ENCODE measurements around the gene LINGO1.

Gene LINGO1

GRCh38 chr15:77632534-77633133 lies at the start of gene LINGO1:
TSS of gene LINGO1 (minus strand) at chr15:77632912. CDS start at chr15:77632315, 597 bp downstream.
- DNase-seq (ENCODE audit: low read depth in 3 of 3): no peak

DNA sequence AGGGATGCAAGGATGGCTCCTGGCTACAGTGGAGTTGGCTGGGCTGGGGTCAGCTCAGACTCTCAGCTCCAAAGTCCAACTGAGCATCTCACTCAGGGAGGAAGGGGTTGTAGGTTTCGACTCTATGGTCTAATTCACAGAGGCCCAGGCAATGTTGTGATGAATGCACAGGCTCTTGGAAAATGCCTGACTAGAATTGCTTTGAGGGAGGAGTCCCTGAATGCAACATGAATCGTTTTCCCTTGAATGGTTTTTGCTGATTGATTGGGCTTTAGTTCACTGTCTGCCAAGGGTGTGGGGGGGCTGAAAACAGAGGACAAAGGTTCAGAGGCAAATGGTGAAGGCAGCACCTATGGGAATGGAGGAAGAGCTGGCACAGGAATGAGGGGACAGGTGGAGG lies 48.6 kb upstream of the LINGO1 start:
- no peak for DNase-seq (ENCODE audit: low read depth in 3 of 3)

- no peak for DNase-seq (ENCODE audit: low read depth in 3 of 3)
These were observed 44.1 kb upstream of the LINGO1 start for GRCh38 chr15:77676569-77677375.

GRCh38 chr15:77675806-77676415 lies 43.2 kb upstream of the LINGO1 start:
- no peak for DNase-seq (ENCODE audit: low read depth in 3 of 3)

GRCh38 chr15:77674327-77674726 lies 41.6 kb upstream of the LINGO1 start:
- no peak for DNase-seq (ENCODE audit: low read depth in 3 of 3)

DNA sequence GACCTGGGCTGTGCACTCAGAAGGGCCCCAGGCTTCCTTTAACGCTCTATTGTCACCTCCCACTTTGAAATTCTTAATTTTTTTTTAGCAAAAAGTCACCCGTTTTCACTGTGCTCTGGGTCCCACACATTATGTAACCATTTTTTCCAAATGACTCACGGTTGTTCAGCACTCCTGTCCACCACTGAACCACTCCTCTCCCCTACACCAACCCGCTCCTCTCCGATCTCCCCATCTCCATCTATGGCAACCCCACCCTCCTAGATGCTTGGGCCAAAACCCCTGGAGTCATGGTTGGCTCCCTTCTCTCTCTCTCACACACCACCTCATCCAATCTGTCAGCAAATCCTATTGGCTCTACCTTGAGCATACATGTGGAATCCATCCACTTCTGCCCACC lies 41.2 kb upstream of the LINGO1 start:
- no peak for DNase-seq (ENCODE audit: low read depth in 3 of 3)

DNA sequence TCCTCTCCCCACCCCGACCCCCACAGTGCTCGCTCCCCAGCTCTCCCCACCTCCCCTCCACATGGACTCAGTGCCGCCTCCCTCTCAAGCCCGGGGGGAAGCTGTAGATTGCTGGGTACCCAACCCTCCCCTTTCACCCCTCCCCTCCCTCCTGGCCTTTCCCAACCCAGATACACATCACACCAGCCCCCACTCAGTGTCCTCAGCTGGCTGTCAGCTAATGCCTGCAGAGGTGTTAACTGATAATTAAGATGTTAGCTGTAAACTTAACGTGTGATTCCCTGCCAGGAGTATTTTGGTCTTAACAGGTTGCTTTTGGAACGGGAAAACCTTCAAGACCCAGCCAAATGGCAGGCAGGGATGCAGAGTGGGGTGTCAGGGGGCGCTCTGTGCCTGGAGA lies 39.4 kb upstream of the LINGO1 start:
- no peak for DNase-seq (ENCODE audit: low read depth in 3 of 3)

DNA sequence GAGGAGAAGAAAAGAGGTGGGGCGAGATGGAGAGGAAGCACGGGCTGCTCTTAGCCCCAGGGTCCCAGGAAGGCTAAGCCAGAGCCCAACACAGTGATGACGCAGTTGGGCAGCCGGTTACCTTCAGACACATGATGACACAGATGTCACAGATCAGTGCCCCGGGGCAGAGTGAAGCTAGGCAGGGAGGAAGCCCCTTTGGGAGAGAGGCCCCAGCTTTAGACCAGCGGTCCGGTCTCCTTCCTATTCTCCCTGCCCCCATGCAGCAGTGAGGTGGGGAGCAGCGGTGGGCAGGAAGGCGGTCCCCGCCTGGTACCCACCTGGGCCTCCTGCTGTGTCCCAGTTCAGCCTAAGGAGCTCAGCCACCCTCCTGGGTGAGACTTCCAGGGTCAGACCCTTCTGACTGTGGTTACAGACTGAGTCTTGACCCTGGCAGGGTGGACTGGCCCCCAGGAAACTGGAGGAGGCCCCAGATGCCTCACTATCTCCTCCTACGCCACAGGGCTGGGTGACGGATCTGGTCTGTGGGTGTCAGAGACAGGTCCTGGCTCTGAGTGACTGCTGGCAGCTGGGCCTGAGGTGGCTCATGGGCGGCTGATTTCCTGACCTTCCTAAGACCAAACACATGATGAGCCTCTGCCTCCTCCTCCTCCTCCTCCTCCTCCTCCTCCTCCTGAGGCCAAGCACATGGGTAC lies 38.8 kb upstream of the LINGO1 start:
- no peak for DNase-seq (ENCODE audit: low read depth in 3 of 3)

DNA sequence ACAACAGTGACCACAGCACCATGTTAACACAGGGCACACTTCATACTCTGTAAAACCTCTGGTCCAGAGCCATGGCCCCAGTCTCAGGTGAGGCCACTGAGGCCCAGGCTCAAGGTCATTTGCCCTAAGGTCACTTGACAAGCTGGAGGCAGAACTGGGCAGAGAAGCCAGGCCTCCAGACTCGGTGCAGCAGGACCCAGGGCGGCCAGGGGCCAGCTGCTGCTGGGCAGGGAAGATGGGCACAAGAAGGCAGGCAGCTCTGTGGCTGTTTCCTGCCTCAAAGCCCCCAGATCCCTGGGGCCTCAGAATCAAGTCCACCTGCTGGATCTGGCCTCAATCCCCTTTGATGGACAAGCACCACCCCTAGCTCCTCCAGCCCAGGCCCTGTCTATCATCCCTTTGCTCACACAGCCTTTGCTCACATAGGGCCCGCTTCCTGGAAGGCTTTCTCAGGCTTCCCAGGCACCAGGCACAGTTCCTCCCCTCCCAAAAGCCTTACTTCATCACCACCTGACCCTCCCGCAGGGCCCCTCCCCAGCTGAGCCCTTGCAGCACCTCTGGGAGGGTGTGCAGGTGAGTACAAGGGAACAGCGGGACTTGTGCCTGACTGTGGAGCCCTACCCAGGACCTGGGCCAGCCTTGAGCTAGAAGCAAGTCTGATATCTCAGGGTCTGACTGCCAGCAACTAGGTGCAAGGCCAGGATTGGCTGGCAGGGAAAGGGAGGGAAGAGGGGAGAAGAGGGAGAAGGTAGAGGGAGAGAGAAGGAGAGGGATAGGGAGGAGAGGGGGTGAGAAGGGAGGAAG lies 38.0 kb upstream of the LINGO1 start:
- no peak for DNase-seq (ENCODE audit: low read depth in 3 of 3)

DNA sequence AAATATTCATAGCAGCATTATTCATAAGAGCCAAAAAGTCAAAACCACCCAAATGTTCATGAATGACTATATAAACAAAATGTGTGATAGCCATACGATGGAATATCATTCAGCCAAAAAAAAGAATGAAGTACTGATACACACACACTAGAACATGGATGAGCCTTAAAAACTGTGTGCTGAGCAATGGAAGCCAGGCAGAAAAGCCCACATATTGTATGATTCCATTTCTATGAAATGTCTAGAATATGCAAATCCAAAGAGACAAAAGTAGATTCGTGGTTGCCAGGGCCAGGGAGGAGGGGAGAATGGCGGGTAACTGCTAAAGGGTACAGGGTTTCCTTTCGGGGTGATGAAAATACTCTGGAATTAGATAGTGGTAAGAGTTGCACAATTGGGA lies 37.2 kb upstream of the LINGO1 start:
- no peak for DNase-seq (ENCODE audit: low read depth in 3 of 3)

DNA sequence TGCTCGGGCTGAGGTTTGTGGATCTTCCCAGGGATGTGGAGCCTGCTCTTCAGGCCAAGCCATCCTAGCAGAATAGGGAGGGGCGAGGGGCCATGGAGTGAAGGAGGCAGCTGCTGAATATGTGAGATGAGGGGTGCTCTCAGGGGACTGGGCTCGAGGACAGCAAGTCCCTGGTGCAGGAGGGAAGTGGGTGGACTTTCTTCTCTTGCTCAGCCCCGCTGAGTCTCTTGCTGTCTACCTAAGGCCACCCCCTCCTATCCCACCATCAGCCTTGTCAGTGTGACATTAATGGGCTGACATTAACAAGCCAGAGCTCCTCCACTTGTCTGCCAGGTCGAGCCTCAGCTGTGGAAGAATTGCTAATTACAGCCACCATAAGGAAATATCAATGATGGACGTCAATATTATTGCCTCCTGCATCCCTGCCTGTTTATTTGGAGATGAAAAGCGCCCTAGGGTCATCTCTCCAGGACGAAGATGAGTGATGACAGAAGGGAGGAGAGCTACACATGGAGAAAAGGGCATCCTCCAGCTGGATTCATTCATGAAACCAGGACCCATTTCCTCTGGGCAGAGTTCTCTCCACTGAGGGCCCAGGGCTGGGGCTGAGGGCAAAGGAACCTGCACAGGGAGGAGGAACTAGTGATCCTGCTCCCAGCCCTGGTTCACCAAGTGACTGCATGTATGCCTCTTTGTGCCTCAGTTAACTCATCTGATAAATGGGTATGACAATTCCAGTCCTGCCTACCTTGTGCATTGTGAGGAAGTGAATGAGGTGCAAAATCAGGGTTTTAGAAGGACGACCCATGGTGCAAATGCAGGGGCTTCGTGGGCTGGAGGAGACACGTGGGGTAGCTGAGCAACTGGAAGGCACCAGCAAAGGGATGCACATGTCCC lies 34.9 kb upstream of the LINGO1 start:
- no peak for DNase-seq (ENCODE audit: low read depth in 3 of 3)

DNA sequence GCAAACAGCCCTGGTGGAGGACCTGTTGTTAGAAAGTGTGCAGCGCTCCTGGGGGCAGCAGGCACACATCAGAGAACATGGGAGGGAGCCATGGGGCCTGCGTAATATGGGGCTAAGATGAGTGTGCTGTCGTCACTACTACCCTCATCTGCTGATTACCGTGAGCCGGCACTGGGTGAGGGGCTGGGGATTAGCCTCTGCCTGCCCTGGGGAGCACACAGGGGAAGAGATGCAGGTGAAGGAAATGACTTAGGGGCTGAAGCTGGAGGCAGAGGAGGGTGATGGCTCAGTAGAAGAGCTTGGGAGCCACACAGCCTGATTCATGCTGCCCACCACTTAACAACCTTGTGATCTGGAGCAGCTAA lies 33.6 kb upstream of the LINGO1 start:
- DNase-seq (ENCODE audit: low read depth in 3 of 3): no peak

- DNase-seq (ENCODE audit: low read depth in 3 of 3): no peak
These were observed 33.0 kb upstream of the LINGO1 start for GRCh38 chr15:77665530-77666295.

GRCh38 chr15:77664428-77664827 lies 31.7 kb upstream of the LINGO1 start:
- DNase-seq (ENCODE audit: low read depth in 3 of 3): no peak

DNA sequence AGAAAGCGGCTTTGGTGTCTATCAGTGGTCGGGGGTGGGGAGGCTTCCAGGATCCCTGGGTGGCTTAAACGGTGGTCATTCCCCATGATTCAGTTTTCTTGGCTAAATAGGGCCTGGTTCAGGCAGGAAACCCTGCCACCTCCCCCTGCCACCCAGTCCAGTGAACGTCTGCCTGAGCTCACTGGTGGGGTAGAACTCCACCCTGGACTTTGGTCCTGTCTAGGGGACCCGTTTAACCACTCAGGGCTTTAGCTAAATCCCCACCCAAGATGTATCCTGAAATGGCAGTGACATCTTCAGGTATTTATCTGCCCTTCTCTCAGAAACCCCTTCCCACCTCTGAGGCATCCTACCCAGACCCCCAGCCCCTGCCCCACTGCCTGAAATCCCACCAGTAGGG lies 30.5 kb upstream of the LINGO1 start:
- DNase-seq (ENCODE audit: low read depth in 3 of 3): no peak

GRCh38 chr15:77659350-77660321 lies 26.9 kb upstream of the LINGO1 start:
- DNase-seq (ENCODE audit: low read depth in 3 of 3): peak in 1 of 3 experiments; percentile 4

DNA sequence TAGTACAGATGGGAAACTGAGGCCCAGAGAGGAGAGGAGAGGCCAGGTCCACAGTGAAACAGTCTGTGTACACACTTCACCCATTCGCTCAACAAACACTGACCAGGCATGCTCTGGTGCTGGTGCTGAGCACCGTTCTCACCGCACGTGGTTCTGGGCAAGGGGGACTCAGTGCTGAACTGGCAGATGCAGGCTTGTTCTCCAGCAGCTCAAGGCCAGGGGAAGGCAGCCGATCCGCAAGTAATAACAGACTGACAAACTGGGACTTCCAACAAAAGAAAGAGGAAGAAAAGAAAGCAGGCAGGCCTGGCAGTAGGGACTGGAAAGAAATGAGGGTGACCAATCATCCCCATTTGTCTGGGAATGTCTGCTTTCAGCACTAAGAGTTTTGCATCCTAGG lies 25.6 kb upstream of the LINGO1 start:
- no peak for DNase-seq (ENCODE audit: low read depth in 3 of 3)

GRCh38 chr15:77657634-77658238 lies 25.0 kb upstream of the LINGO1 start:
- DNase-seq (ENCODE audit: low read depth in 3 of 3): no peak
